ENCODE data around the gene ZNF860.

ZNF860 gene

GRCh38 chr3:32037932-32038267, 56.4 kb downstream of the ZNF860 start:
- Histone ChIP-seq H3K4me3 (no peak overlapping the region), H3K27ac (peak overlapping the region in 1 of 21 experiments; percentile 32)

- no peak overlapping the region for H3K4me3 ChIP-seq
- no peak overlapping the region for H3K27ac ChIP-seq
Measured at GRCh38 chr3:32041316-32041715, 59.8 kb downstream of the ZNF860 start.
